Amygdala (tissue), 56 donors: ENCODE results near the gene TRPM3.
A peak's percentile ranks its signal among the peaks of the same experiment; 100 is the strongest.

Source experiments
- DNase-seq, 56 donors: peaks; one replicate each; lab custom pipeline; 2025; lab: John Stamatoyannopoulos, UW

TRPM3 gene

GRCh38 chr9:70542311-70542931 lies 579.0 kb downstream of the TRPM3 start:
- no peak for DNase-seq

- no peak for DNase-seq
Observed at GRCh38 chr9:70540016-70540415, 581.4 kb downstream of the TRPM3 start.

DNA sequence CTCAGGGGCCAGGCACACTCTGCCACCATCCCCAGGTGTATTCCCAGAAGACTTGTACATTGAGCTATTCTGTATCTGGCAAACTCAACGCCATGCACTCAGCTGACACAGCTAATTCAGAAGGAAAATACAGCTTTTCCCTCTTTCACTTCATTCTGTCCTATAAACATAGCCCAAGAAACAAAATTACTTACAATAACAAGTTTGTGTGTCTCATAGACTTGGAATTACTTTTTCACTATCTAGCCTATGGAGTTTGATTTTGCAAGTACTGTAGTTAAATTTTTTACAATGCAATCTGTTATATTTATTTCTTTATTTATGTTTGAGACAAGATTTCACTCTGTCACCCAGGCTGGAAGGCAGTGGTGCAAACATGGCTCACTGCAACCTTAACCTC lies 581.9 kb downstream of the TRPM3 start:
- DNase-seq: no peak

GRCh38 chr9:70539001-70539400 lies 582.4 kb downstream of the TRPM3 start:
- DNase-seq: peak in 10 of 56 donors; percentile 1 to 30 (median 12)

- DNase-seq: no peak
Observed at GRCh38 chr9:70537084-70537483, 584.3 kb downstream of the TRPM3 start.

- DNase-seq: no peak
Observed at GRCh38 chr9:70535546-70536323, 585.7 kb downstream of the TRPM3 start.

DNA sequence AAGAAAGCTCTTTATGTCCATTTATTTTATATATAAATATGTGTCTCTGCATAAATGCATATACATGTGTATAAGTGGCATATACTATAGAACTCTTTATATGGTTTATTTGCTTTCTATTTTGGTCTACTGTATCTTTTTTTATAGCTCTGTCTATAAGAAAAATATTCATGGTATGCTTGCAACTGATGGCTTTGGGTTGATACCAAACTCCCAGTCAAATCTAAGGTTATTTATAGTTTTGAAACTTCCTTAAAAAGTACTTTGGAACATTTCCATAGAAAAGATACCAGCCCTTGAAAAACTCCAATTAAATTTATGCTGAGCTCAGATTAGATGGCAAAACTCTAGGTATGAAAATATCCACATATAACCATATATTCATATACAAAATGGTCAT lies 587.0 kb downstream of the TRPM3 start:
- no peak for DNase-seq

DNA sequence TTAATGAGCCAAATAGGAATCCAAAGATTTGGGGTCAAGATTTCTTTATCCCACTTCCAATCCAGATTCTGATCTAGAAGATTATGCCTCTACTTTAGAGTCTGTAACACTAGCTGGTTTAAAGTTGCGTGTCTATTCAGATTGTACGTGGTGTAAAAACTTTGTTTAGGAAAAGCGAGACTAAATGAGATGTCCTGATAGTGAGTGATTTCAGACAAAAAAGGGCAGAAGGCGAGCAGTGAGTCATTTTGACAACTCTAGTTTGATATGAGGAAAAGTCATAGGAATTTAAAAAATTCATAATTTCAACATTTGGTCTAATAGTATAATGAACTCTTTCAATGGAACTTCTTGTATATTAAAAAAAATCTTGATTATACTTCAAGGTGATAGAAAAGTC lies 587.4 kb downstream of the TRPM3 start:
- DNase-seq: no peak

- no peak for DNase-seq
Observed at GRCh38 chr9:70533492-70533891, 587.9 kb downstream of the TRPM3 start.

- DNase-seq: no peak
Observed at GRCh38 chr9:70532716-70533115, 588.7 kb downstream of the TRPM3 start.

GRCh38 chr9:70531311-70531710 lies 590.1 kb downstream of the TRPM3 start:
- DNase-seq: no peak

- no peak for DNase-seq
Observed at GRCh38 chr9:70530716-70531115, 590.7 kb downstream of the TRPM3 start.

DNA sequence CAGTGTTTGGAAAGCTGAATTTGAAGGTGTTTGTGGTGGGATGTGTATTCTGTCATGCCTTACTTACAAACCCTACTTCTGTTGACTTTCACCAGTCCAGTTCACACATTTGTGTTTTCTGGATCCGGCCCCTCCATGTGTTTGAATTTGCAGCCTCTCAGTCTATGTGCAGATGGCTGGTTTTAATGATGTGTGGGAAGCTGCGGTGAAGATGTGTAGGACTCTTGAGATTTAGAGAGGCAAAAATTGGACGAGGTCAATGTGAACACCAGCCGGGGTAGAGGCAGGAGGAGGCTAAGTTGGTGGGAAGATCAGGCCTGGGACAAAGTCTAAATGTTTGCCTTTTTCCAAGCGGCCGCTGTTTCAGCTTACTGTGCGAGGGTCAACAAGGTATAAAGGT lies 591.6 kb downstream of the TRPM3 start:
- DNase-seq: peak in 1 of 56 donors; percentile 2

- DNase-seq: no peak
Observed at GRCh38 chr9:70529377-70529776, 592.0 kb downstream of the TRPM3 start.

GRCh38 chr9:70526902-70527301 lies 594.5 kb downstream of the TRPM3 start:
- no peak for DNase-seq

DNA sequence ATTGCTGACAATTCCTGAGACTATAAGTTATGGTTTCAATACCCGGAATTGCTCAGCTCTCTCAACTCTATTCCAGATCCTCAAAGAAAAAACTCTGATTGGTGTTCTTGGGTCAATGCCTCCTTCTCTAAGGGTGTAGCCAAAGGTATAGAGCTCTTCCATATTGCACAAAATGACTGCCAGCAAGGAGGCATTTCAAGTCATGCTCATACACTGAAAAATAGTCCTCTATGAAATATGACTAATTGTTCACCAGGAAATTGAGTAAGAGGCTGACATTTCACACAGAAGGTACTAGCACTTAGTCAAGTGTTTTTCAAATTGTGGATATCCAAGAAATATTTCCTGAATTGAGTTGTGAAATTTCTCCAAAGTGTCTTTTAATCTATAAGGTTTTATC lies 595.9 kb downstream of the TRPM3 start:
- no peak for DNase-seq

DNA sequence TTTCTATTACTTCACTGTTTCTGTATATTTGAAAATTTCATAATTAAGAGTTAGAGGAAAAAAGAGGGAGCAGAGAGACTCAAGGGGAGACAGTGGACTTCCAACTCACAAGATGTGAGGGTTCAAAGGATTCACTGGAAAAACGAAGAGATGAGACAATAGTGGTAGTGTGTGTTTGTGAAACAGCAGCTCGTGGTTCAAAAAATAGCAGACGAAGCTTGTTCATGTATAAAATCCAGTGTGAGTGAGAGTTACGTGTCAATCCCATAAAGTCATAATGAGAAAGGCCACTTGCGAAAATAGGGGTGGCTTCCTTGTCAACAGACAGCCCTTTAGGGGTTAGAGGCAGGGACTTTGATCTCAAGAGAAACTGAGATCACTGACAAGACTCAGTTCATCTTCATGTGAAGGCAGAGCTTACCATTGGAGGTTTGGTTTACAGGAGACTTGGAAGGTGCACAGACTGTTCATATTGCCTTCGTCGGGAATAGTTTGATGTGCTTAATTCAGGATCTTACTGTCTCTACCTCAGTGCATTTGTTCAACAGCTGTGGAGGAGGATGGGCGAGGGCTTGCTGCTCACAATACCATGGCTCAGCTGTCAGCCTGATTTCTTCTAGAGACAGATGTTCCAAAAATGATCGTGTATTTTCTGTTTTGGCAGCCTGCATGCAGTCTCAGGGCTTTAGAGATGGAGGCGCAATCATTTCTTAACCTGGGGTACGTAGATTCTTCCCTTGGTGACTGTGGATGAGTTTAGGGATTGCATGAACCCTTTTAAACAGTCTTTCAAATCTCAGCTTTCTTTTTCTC lies 601.3 kb downstream of the TRPM3 start:
- DNase-seq: peak in 1 of 56 donors; percentile 4

- no peak for DNase-seq
Observed at GRCh38 chr9:70517926-70518610, 603.4 kb downstream of the TRPM3 start.

- no peak for DNase-seq
Observed at GRCh38 chr9:70514273-70514672, 607.1 kb downstream of the TRPM3 start.

DNA sequence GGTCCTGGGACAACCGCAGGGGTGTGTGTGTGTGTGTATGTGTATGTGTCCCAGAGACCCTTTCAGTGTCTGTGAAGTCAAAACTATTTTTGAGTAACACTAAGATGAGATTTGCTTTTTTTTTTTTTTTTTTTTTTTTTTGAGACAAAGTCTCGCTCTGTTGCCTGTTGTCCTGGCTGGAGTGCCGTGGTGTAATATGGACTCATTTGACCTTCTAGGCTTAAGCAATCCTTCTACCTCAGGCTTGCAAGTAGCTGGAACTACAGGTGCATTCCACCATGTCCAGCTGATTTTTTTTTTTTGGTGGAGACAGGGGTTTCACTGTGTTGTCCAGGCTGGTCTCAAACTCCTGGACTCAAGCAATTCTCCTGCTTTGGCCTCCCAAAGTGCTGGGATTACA lies 609.6 kb downstream of the TRPM3 start:
- DNase-seq: no peak
